Heart left ventricle (tissue), 13 donors: ENCODE results near the gene RNF40.

Experiments used
- CTCF ChIP-seq, 12 donors: fragments of 200-600 bp; sonication (generic) in 4 of 12; IDR thresholded peaks; one replicate each; pipeline versions ENCODE4 v1.5.0 to v1.8.0; 2018 to 2022; ENCODE audit warnings: antibody characterized with exemption in 12 of 12, mild to moderate bottlenecking in 5 of 12
- POLR2A ChIP-seq, 2 donors: fragments of 450-650 bp; IDR thresholded peaks; one replicate each; pipeline ENCODE4 v1.6.1; 2017; ENCODE audit warnings: antibody characterized with exemption in 2 of 2, mild to moderate bottlenecking in 2 of 2, moderate library complexity in 2 of 2
- donor health status: ischemic (EF 13 %, LVEDD 7.1; RV severe dilation, severe dysfunction).
- donor health status: DM: no; HTN: yes; CAD: no.
- donor health status: DM: no; HTN: no; CAD: no.
- donor health status: ischemic (EF 25% LVEDD 6.9; RV normal size, moderate dysfunction).
- donor health status: ischemic (EF 25% LVEDD 5.7; RV mildly dilated, moderate dysfunction).
- donor health status: ischemic (EF 35%, LVEDD 5.7; RV mildly dilated, moderate dysfunction).
- donor health status: nonischemic (EF 11% LVEDD 7.7; RV severe dilation, severe dysfunction).
- donor health status: DM: yes; HTN: yes; CAD: no.
- donor health status: PGD.
- donor health status: ischemic (EF 29% LVEDD 5.4; RV normal size, mild dysfunction).
- donor health status: nonischemic (EF 23%, LVEDD 6.1; RV moderate dilation, normal function).

DNA sequence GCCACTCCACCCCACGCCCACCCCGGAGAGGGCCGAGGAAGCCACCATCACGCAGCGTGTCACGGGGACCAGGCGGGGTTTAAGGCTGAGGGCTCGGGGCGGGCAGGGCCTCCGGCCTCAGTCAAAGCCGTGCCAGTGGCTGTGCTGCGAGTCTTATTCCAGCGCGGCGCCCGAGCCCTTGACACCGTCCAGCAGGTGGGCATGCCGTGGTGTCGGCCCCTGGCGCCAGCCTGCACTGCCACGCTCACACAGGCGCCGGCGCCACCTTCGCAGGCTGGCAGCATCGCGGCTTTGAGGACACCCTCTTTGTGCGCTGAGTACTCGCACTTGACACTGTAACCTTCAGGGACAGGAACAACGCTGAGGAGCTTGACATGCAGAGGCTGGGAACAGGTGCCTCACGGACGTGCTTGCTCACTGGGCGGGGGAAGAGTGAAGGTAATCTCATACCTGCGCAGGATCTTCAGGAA lies 58.9 kb downstream of the RNF40 start:
- TF ChIP-seq CTCF (IDR thresholded peaks at IDR 0.05) (no peak), POLR2A (IDR thresholded peaks at IDR 0.05) (no peak)
